H1 (cell line): ENCODE results near the gene SERPINF2. TPM values are rescaled to one million over a fixed set of nuclear protein-coding genes. Genes with fewer than 3 reads are reported as not detected.

Experiments
- GTF2F1 ChIP-seq: IDR thresholded peaks from 2 replicates; pipeline ENCODE4 v1.6.1; 2012; ENCODE audit warnings: low read depth, low read length, improper control_type of control experiment, borderline replicate concordance
- HDAC6 ChIP-seq: IDR thresholded peaks from one replicate; pipeline ENCODE4 v1.7.1; 2012; ENCODE audit warnings: low read depth, mild to moderate bottlenecking, inconsistent platforms, low read length, moderate library complexity
- MAX ChIP-seq: IDR thresholded peaks from 2 replicates; pipeline ENCODE4 v1.6.1; 2012; ENCODE audit warnings: inconsistent platforms
- RAD21 ChIP-seq, 2 experiments: IDR thresholded peaks in 1 of 2; conservative IDR thresholded peaks in 1 of 2; 2 replicates each; pipeline ENCODE4 v1.6.1; 2011; ENCODE audit warnings: low read depth in 2 of 2, low read length in 2 of 2, improper control_type of control experiment in 1 of 2, inconsistent platforms in 1 of 2, mild to moderate bottlenecking in 1 of 2, moderate library complexity in 1 of 2
- RNF2 ChIP-seq: fragments of 200-900, 300-1000 bp; sonication (generic); IDR thresholded peaks from 2 replicates; pipeline ENCODE4 v1.7.1; 2016; ENCODE audit warnings: borderline replicate concordance, low read depth, mild to moderate bottlenecking, antibody characterized with exemption, low read length; ENCODE audit not compliant: poor library complexity, severe bottlenecking; ENCODE audit errors: missing control alignments
- SP4 ChIP-seq: IDR thresholded peaks from 2 replicates; pipeline ENCODE4 v1.6.1; 2012; ENCODE audit warnings: low read length, inconsistent platforms
- polyA plus RNA-seq, 7 experiments: library from polyadenylated mRNA; depleted of rRNA in 3 of 7; stranded (reverse) in 5 of 7; unstranded in 2 of 7; fragments of >200 nt in 5 of 7; fragments of 200-250 nt in 2 of 7; gene quantifications; 1 replicate in 5 of 7; 2 replicates in 1 of 7; 4 replicates in 1 of 7; pipeline versions ENCODE4 v1.2.1 to v1.2.3, GENCODE V29; 2011 to 2013; ENCODE audit warnings: missing spikeins in 2 of 7, mixed read lengths in 2 of 7
- total RNA-seq: library from RNA; stranded (reverse); fragmentation: NEBNext Ultra II Directional; extraction: Animal tissue kit (Norgen Biotek cat#: 25700); gene quantifications from 2 replicates; pipeline ENCODE4 v1.2.1, GENCODE V29; 2021

SERPINF2 gene
- total and polyA plus RNA-seq, 2 of the 8 experiments (the other 6 are each of a cell fraction or from before 2014, with no cell fraction given) = 1.8 to 3.2 TPM

- no peak for TF ChIP-seq RAD21 (IDR thresholded peaks at IDR 0.05 in 1 of 2, conservative IDR thresholded peaks at IDR 0.05 in 1 of 2; ENCODE audit: low read depth in 2 of 2, low read length in 2 of 2)
- TF ChIP-seq RNF2 = no peak
- no peak for TF ChIP-seq GTF2F1
- TF ChIP-seq SP4 = no peak
- TF ChIP-seq MAX = no peak
- no peak for TF ChIP-seq HDAC6
Measured at GRCh38 chr17:1787301-1787902, 44.7 kb downstream of the SERPINF2 start (continued).
